ENCODE measurements around the gene LDB3. TPM values are rescaled to one million over a fixed set of nuclear protein-coding genes. Genes with fewer than 3 reads are reported as not detected.
A peak's percentile ranks its signal among the peaks of the same experiment; 100 is the strongest.
"Not testable (repeated sequence)": the region's sequence is repeated elsewhere in the genome, so short reads cannot be mapped to it uniquely, and the experiment has no call there.

Gene LDB3
- total RNA-seq, 1 experiment from 2014 or later = 0.04 TPM

DNA sequence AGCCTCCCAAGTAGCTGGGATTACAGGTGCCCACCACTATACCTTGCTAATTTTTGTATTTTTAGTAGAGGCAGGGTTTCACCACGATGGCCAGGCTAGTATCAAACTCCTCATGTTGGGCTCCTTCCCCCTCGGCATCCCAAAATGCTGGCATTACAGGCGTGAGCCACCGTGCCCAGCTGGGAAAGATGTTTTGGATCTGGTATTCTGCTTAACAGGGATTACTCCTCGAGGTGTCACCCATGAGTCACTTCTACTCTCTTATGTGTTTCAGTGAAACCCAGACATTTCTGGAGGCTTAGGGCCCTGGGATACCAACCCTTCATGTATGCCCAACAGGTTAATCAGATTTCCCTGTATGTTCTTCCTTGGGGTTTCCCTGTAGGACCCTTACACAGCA, 25.8 kb upstream of the LDB3 start:
- Histone ChIP-seq H2AFZ (ENCODE audit: low read length) (no peak overlapping the region), H3K4me2 (ENCODE audit: low read length) (no peak overlapping the region), H3K4me1 (ENCODE audit: insufficient read depth, low read length) (peaks cover 11% of the 10 kb centered on the region), H4K20me1 (ENCODE audit: low read length) (no peaks in the 10 kb centered on the region), H3K79me2 (ENCODE audit: low read length) (no peaks in the 10 kb centered on the region), H3K9me3 (ENCODE audit: low read length) (no peaks in the 10 kb centered on the region), H3K36me3 (ENCODE audit: low read depth, low read length) (no peaks in the 10 kb centered on the region), H3F3A (ENCODE audit: low read length, unreplicated experiment) (no peaks in the 10 kb centered on the region), H3K9ac (ENCODE audit: low read length) (no peak overlapping the region), H3K4me3 (ENCODE audit: low read length) (no peak overlapping the region), H3K27ac (ENCODE audit: low read length) (no peak overlapping the region), H3K9me2 (replicated peaks; ENCODE audit: low read length) (no peaks in the 10 kb centered on the region), H3K27me3 (ENCODE audit: low read length) (no peaks in the 10 kb centered on the region)
- ChIA-PET CTCF (no interaction called here), POLR2A (ENCODE audit: unreplicated experiment) (no interaction called here)
- intact Hi-C loops (cut with micrococcal nuclease) = no loop called here
- DNase-seq (peak; percentile 60), ATAC-seq (peak; percentile 82)
- TF ChIP-seq CTCF (conservative IDR thresholded peaks at IDR 0.05; ENCODE audit: low read depth, low read length) (peak; percentile 18; the same call in 1 of the 2 replicates), EZH2 (IDR thresholded peaks at IDR 0.05; ENCODE audit: low read length, unreplicated experiment) (no peak)
- no TSS peak for BruUV-seq (replicated peaks)

- no TSS peak for BruUV-seq (replicated peaks)
- no peak overlapping the region for H3K27ac ChIP-seq (ENCODE audit: low read length)
- H3K79me2 ChIP-seq (ENCODE audit: low read length) = no peaks in the 10 kb centered on the region
- H3K4me1 ChIP-seq (ENCODE audit: insufficient read depth, low read length) = peaks cover 28% of the 10 kb centered on the region
- DNase-seq = no peak
- no peaks in the 10 kb centered on the region for H4K20me1 ChIP-seq (ENCODE audit: low read length)
- no peaks in the 10 kb centered on the region for H3K36me3 ChIP-seq (ENCODE audit: low read depth, low read length)
- intact Hi-C loops (cut with micrococcal nuclease) = no loop called here
- no peak overlapping the region for H3K9ac ChIP-seq (ENCODE audit: low read length)
- ChIA-PET CTCF (no interaction called here), POLR2A (ENCODE audit: unreplicated experiment) (no interaction called here)
- H2AFZ ChIP-seq (ENCODE audit: low read length) = no peak overlapping the region
- no peak overlapping the region for H3K4me2 ChIP-seq (ENCODE audit: low read length)
- no peaks in the 10 kb centered on the region for H3K9me2 ChIP-seq (replicated peaks; ENCODE audit: low read length)
- TF ChIP-seq EZH2 (IDR thresholded peaks at IDR 0.05; ENCODE audit: low read length, unreplicated experiment) (no peak), CTCF (conservative IDR thresholded peaks at IDR 0.05; ENCODE audit: low read depth, low read length) (no peak)
- H3K9me3 ChIP-seq (ENCODE audit: low read length) = no peaks in the 10 kb centered on the region
- no peaks in the 10 kb centered on the region for H3F3A ChIP-seq (ENCODE audit: low read length, unreplicated experiment)
- H3K4me3 ChIP-seq (ENCODE audit: low read length) = no peak overlapping the region
- no peak for ATAC-seq
- no peaks in the 10 kb centered on the region for H3K27me3 ChIP-seq (ENCODE audit: low read length)
Observed at GRCh38 chr10:86644152-86644793, 24.0 kb upstream of the LDB3 start.

GRCh38 chr10:86644794-86645445, 23.4 kb upstream of the LDB3 start:
- Histone ChIP-seq H3K79me2 (ENCODE audit: low read length) (no peaks in the 10 kb centered on the region), H3K27me3 (ENCODE audit: low read length) (no peaks in the 10 kb centered on the region), H3K4me1 (ENCODE audit: insufficient read depth, low read length) (peaks cover 35% of the 10 kb centered on the region), H3K36me3 (ENCODE audit: low read depth, low read length) (no peaks in the 10 kb centered on the region), H3F3A (ENCODE audit: low read length, unreplicated experiment) (no peaks in the 10 kb centered on the region), H4K20me1 (ENCODE audit: low read length) (no peaks in the 10 kb centered on the region), H3K9me3 (ENCODE audit: low read length) (no peaks in the 10 kb centered on the region), H3K4me2 (ENCODE audit: low read length) (no peak overlapping the region), H3K27ac (ENCODE audit: low read length) (no peak overlapping the region), H3K4me3 (ENCODE audit: low read length) (no peak overlapping the region), H3K9ac (ENCODE audit: low read length) (no peak overlapping the region), H2AFZ (ENCODE audit: low read length) (no peak overlapping the region), H3K9me2 (replicated peaks; ENCODE audit: low read length) (no peaks in the 10 kb centered on the region)
- ChIA-PET POLR2A (ENCODE audit: unreplicated experiment) (no interaction called here), CTCF (no interaction called here)
- no peak for DNase-seq
- no TSS peak for BruUV-seq (replicated peaks)
- intact Hi-C loops (cut with micrococcal nuclease) = loop anchor here (5.0 kb wide), 2 partner anchors 37 to 123 kb away; partner anchors contain the start of gene WAPL
- TF ChIP-seq EZH2phosphoT487 (IDR thresholded peaks at IDR 0.05; ENCODE audit: borderline replicate concordance, low read length) (no peak), CTCF (conservative IDR thresholded peaks at IDR 0.05; ENCODE audit: low read depth, low read length) (no peak), EZH2 (IDR thresholded peaks at IDR 0.05; ENCODE audit: low read length, unreplicated experiment) (no peak)
- no peak for ATAC-seq

GRCh38 chr10:86645621-86646165, 22.6 kb upstream of the LDB3 start:
- intact Hi-C loops (cut with micrococcal nuclease) = loop anchor here (5.0 kb wide), 2 partner anchors 37 to 123 kb away; partner anchors contain the start of gene WAPL
- H3F3A ChIP-seq (ENCODE audit: low read length, unreplicated experiment); ATAC-seq; H2AFZ ChIP-seq (ENCODE audit: low read length); POLR2A ChIA-PET (ENCODE audit: unreplicated experiment); BruUV-seq (replicated peaks); CTCF ChIA-PET; H3K4me2 ChIP-seq (ENCODE audit: low read length); H3K9ac ChIP-seq (ENCODE audit: low read length); H3K36me3 ChIP-seq (ENCODE audit: low read depth, low read length); H3K27ac ChIP-seq (ENCODE audit: low read length); DNase-seq; H3K9me2 ChIP-seq (replicated peaks; ENCODE audit: low read length); H3K4me3 ChIP-seq (ENCODE audit: low read length); H3K79me2 ChIP-seq (ENCODE audit: low read length); H3K9me3 ChIP-seq (ENCODE audit: low read length); H4K20me1 ChIP-seq (ENCODE audit: low read length); H3K27me3 ChIP-seq (ENCODE audit: low read length): not testable (repeated sequence)
- peaks cover 36% of the 10 kb centered on the region for H3K4me1 ChIP-seq (ENCODE audit: insufficient read depth, low read length)
